Body of pancreas (tissue), 4 donors: Measurements from ENCODE around the gene BPIFA2.

Experiments used
- CTCF ChIP-seq, 7 experiments: fragments of 450-650 bp in 4 of 7; fragments of 200-600 bp in 3 of 7; sonication (generic) in 3 of 7; IDR thresholded peaks; one replicate each; pipeline ENCODE4 v1.5.1; 2016 to 2019; ENCODE audit warnings: antibody characterized with exemption in 7 of 7
- POLR2A ChIP-seq, 3 donors: fragments of 450-650 bp; IDR thresholded peaks; one replicate each; pipeline ENCODE4 v1.6.1; 2016; ENCODE audit warnings: antibody characterized with exemption in 3 of 3, mild to moderate bottlenecking in 2 of 3

GRCh38 chr20:33217052-33217451 lies 49.1 kb downstream of the BPIFA2 start, which contains the start of gene BPIFA3:
- TF ChIP-seq CTCF (IDR thresholded peaks at IDR 0.05) (no peak), POLR2A (IDR thresholded peaks at IDR 0.05) (no peak)
